SK-N-SH (cell line): ENCODE data around the gene PAFAH1B1.

ENCODE experiments used
- GATA2 ChIP-seq: sonication (generic); formaldehyde crosslinking; IDR thresholded peaks from 2 replicates; pipeline ENCODE4 v1.5.0; 2020; ENCODE audit warnings: mild to moderate bottlenecking, missing genetic modification reagents
- JUND ChIP-seq: IDR thresholded peaks from 2 replicates; pipeline ENCODE4 v1.4.0; 2012
- POLR2AphosphoS5 ChIP-seq: IDR thresholded peaks from 2 replicates; pipeline ENCODE4 v1.6.1; 2012; ENCODE audit warnings: low read depth, low read length
- YY1 ChIP-seq: IDR thresholded peaks from 2 replicates; pipeline ENCODE4 v1.4.0; 2012; ENCODE audit warnings: low read depth, mild to moderate bottlenecking
- TF ChIP-seq, protein P1 (sequence below): fragments of 200-600 bp; sonication (generic); IDR thresholded peaks from 2 replicates; pipeline ENCODE4 v1.6.1; 2017; ENCODE audit warnings: antibody characterized with exemption, mild to moderate bottlenecking, moderate library complexity
- TF ChIP-seq, protein P2 (sequence below): IDR thresholded peaks from 2 replicates; pipeline ENCODE4 v1.6.1; 2012; ENCODE audit warnings: mild to moderate bottlenecking, low read depth, low read length, moderate library complexity
- TF ChIP-seq, protein P3 (sequence below): IDR thresholded peaks from 2 replicates; pipeline ENCODE4 v1.4.0; 2012; ENCODE audit warnings: low read depth

DNA sequence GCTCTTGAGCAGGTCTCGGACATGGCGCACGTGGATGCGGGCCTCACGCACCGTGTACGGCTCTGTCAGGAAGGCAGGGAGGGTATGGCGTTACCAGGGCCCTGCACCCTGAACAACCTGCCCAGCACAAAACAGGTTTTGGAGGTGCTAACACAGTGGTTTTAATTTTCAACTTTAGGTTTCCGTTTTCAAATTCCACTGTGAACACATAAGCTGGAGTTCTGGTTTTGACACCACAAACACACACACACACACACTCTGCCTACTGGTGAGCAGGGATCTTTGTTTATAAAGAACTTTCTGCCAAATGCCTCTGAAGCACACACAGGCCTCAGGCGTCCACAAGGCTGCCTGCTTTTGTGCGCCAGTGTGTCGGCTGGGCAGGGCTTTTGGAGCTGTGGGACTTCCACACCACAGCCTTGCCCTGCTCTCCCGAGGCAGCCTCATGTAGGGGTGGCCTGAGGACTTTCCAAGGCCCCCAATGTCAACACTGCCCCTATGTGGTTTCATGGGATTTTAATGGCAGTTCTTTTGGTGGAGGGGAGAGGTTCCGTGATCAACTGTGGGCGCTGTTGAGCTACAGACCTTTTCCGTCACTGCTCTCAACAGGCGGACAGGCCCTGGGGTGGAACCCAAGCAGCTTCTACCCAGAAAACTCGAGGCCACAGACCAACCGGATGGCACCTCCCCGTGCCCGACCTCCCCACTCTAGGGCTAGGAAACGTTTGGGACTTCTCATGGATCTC, 108.7 kb downstream of the PAFAH1B1 start:
- TF ChIP-seq, protein P1, sequence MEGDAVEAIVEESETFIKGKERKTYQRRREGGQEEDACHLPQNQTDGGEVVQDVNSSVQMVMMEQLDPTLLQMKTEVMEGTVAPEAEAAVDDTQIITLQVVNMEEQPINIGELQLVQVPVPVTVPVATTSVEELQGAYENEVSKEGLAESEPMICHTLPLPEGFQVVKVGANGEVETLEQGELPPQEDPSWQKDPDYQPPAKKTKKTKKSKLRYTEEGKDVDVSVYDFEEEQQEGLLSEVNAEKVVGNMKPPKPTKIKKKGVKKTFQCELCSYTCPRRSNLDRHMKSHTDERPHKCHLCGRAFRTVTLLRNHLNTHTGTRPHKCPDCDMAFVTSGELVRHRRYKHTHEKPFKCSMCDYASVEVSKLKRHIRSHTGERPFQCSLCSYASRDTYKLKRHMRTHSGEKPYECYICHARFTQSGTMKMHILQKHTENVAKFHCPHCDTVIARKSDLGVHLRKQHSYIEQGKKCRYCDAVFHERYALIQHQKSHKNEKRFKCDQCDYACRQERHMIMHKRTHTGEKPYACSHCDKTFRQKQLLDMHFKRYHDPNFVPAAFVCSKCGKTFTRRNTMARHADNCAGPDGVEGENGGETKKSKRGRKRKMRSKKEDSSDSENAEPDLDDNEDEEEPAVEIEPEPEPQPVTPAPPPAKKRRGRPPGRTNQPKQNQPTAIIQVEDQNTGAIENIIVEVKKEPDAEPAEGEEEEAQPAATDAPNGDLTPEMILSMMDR = no peak
- TF ChIP-seq, protein P2, sequence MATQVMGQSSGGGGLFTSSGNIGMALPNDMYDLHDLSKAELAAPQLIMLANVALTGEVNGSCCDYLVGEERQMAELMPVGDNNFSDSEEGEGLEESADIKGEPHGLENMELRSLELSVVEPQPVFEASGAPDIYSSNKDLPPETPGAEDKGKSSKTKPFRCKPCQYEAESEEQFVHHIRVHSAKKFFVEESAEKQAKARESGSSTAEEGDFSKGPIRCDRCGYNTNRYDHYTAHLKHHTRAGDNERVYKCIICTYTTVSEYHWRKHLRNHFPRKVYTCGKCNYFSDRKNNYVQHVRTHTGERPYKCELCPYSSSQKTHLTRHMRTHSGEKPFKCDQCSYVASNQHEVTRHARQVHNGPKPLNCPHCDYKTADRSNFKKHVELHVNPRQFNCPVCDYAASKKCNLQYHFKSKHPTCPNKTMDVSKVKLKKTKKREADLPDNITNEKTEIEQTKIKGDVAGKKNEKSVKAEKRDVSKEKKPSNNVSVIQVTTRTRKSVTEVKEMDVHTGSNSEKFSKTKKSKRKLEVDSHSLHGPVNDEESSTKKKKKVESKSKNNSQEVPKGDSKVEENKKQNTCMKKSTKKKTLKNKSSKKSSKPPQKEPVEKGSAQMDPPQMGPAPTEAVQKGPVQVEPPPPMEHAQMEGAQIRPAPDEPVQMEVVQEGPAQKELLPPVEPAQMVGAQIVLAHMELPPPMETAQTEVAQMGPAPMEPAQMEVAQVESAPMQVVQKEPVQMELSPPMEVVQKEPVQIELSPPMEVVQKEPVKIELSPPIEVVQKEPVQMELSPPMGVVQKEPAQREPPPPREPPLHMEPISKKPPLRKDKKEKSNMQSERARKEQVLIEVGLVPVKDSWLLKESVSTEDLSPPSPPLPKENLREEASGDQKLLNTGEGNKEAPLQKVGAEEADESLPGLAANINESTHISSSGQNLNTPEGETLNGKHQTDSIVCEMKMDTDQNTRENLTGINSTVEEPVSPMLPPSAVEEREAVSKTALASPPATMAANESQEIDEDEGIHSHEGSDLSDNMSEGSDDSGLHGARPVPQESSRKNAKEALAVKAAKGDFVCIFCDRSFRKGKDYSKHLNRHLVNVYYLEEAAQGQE = no peak
- TF ChIP-seq, protein P3, sequence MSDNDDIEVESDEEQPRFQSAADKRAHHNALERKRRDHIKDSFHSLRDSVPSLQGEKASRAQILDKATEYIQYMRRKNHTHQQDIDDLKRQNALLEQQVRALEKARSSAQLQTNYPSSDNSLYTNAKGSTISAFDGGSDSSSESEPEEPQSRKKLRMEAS = no peak
- no peak for TF ChIP-seq JUND
- TF ChIP-seq POLR2AphosphoS5 = no peak
- no peak for TF ChIP-seq GATA2 (CRISPR knock-in tag)
- no peak for TF ChIP-seq YY1
